SK-N-SH treated with all-trans-retinoic acid at 6 μM for 48 hours (cell line): ENCODE data around the gene FRS3.

ENCODE experiments used
- ATAC-seq: fragments of 200-7000 bp; cut with Tn5 transposase; 3 replicates; pipeline ENCODE4 v1.9.1; 2020; ENCODE audit warnings: mild to moderate bottlenecking, moderate library complexity
- ARNTL ChIP-seq: fragments of 450-650 bp; formaldehyde crosslinking; IDR thresholded peaks from 2 replicates; pipeline ENCODE4 v1.5.0; 2020; ENCODE audit warnings: low read depth, mild to moderate bottlenecking, moderate library complexity, borderline replicate concordance
- BACH2 ChIP-seq: fragments of 250-450 bp; sonication (Bioruptor Pico); IDR thresholded peaks from 2 replicates; pipeline ENCODE4 v1.9.0; 2021; ENCODE audit warnings: mild to moderate bottlenecking, borderline replicate concordance
- CREB5 ChIP-seq: fragments of 250-450 bp; sonication (Bioruptor Pico); IDR thresholded peaks from 2 replicates; pipeline ENCODE4 v1.5.1; 2020; ENCODE audit warnings: low read depth, mild to moderate bottlenecking, moderate library complexity
- CSDC2 ChIP-seq: fragments of 250-450 bp; sonication (Bioruptor Pico); IDR thresholded peaks from 2 replicates; pipeline ENCODE4 v1.5.0; 2020; ENCODE audit warnings: mild to moderate bottlenecking, moderate library complexity
- CSRNP3 ChIP-seq: fragments of 250-450 bp; sonication (Bioruptor Pico); IDR thresholded peaks from 2 replicates; pipeline ENCODE4 v1.5.1; 2021; ENCODE audit warnings: mild to moderate bottlenecking, moderate library complexity
- ESRRG ChIP-seq: fragments of 250-450 bp; sonication (Bioruptor Pico); IDR thresholded peaks from 2 replicates; pipeline ENCODE4 v1.6.1; 2021; ENCODE audit warnings: mild to moderate bottlenecking
- GLIS3 ChIP-seq: fragments of 250-450 bp; sonication (Bioruptor Pico); IDR thresholded peaks from 2 replicates; pipeline ENCODE4 v1.5.0; 2020; ENCODE audit warnings: mild to moderate bottlenecking, moderate library complexity
- ISL1 ChIP-seq: fragments of 250-450 bp; sonication (Bioruptor Pico); IDR thresholded peaks from 2 replicates; pipeline ENCODE4 v2.1.2; 2022; ENCODE audit warnings: mild to moderate bottlenecking, moderate library complexity
- OSR1 ChIP-seq: fragments of 250-450 bp; sonication (Bioruptor Pico); IDR thresholded peaks from 2 replicates; pipeline ENCODE4 v1.8.0; 2022; ENCODE audit warnings: moderate library complexity, mild to moderate bottlenecking, inconsistent platforms
- PATZ1 ChIP-seq: fragments of 250-450 bp; sonication (Bioruptor Pico); IDR thresholded peaks from 2 replicates; pipeline ENCODE4 v1.8.0; 2020; ENCODE audit warnings: mild to moderate bottlenecking, moderate library complexity, borderline replicate concordance
- POU6F1 ChIP-seq: fragments of 250-450 bp; sonication (Bioruptor Pico); IDR thresholded peaks from 2 replicates; pipeline ENCODE4 v1.8.0; 2021; ENCODE audit warnings: low read depth, mild to moderate bottlenecking, moderate library complexity, borderline replicate concordance
- RARB ChIP-seq: fragments of 250-450 bp; sonication (Bioruptor Pico); IDR thresholded peaks from 2 replicates; pipeline ENCODE4 v1.8.0; 2021; ENCODE audit warnings: mild to moderate bottlenecking, moderate library complexity
- SNAI2 ChIP-seq: fragments of 250-450 bp; sonication (Bioruptor Pico); IDR thresholded peaks from 2 replicates; pipeline ENCODE4 v1.5.0; 2020; ENCODE audit warnings: mild to moderate bottlenecking, moderate library complexity
- TCF4 ChIP-seq: fragments of 250-450 bp; sonication (Bioruptor Pico); IDR thresholded peaks from 2 replicates; pipeline ENCODE4 v1.8.0; 2021; ENCODE audit warnings: mild to moderate bottlenecking, moderate library complexity, borderline replicate concordance
- TOX ChIP-seq: fragments of 250-450 bp; sonication (Bioruptor Pico); IDR thresholded peaks from 2 replicates; pipeline ENCODE4 v1.8.0; 2021; ENCODE audit warnings: mild to moderate bottlenecking, moderate library complexity, borderline replicate concordance
- TSHZ2 ChIP-seq: fragments of 250-450 bp; sonication (Bioruptor Pico); IDR thresholded peaks from 2 replicates; pipeline ENCODE4 v1.5.0; 2020; ENCODE audit warnings: mild to moderate bottlenecking, moderate library complexity
- ZC3H10 ChIP-seq: fragments of 250-450 bp; sonication (Bioruptor Pico); IDR thresholded peaks from 2 replicates; pipeline ENCODE4 v1.5.1; 2021; ENCODE audit warnings: mild to moderate bottlenecking, moderate library complexity
- ZFP30 ChIP-seq: fragments of 450-650 bp; formaldehyde crosslinking; IDR thresholded peaks from 2 replicates; pipeline ENCODE4 v1.5.0; 2022; ENCODE audit warnings: mild to moderate bottlenecking, moderate library complexity
- ZNF565 ChIP-seq: fragments of 450-650 bp; formaldehyde crosslinking; conservative IDR thresholded peaks from 2 replicates; pipeline ENCODE4 v1.5.0; 2020; ENCODE audit warnings: low read depth, mild to moderate bottlenecking, moderate library complexity
- ZNF70 ChIP-seq: fragments of 450-650 bp; formaldehyde crosslinking; IDR thresholded peaks from 2 replicates; pipeline ENCODE4 v1.5.0; 2020; ENCODE audit warnings: mild to moderate bottlenecking, moderate library complexity
- ZNF8 ChIP-seq: fragments of 450-650 bp; formaldehyde crosslinking; IDR thresholded peaks from 2 replicates; pipeline ENCODE4 v1.5.0; 2020; ENCODE audit warnings: mild to moderate bottlenecking, moderate library complexity

The FRS3 gene

GRCh38 chr6:41722969-41723529 is 56.7 kb downstream of the FRS3 start:
- no peak for TF ChIP-seq CREB5 (CRISPR knock-in tag)
- TF ChIP-seq TOX (CRISPR knock-in tag) = no peak
- no peak for TF ChIP-seq TSHZ2 (CRISPR knock-in tag)
- TF ChIP-seq GLIS3 (CRISPR knock-in tag) = no peak
- TF ChIP-seq ISL1 (CRISPR knock-in tag) = no peak
- no peak for TF ChIP-seq TCF4 (CRISPR knock-in tag)
- no peak for TF ChIP-seq CSRNP3
- no peak for TF ChIP-seq ZFP30 (CRISPR knock-in tag)
- TF ChIP-seq ESRRG (CRISPR knock-in tag) = no peak
- TF ChIP-seq CSDC2 (CRISPR knock-in tag) = no peak
- TF ChIP-seq POU6F1 (CRISPR knock-in tag) = no peak
- ATAC-seq = no peak; the same call in 2 of the 3 replicates

GRCh38 chr6:41721414-41721813 is 58.3 kb downstream of the FRS3 start:
- TF ChIP-seq TCF4 (CRISPR knock-in tag) (no peak), ISL1 (CRISPR knock-in tag) (no peak), PATZ1 (no peak), ARNTL (no peak), ZFP30 (CRISPR knock-in tag) (no peak), ZC3H10 (CRISPR knock-in tag) (no peak), ZNF8 (CRISPR knock-in tag) (no peak), OSR1 (CRISPR knock-in tag) (no peak), CSDC2 (CRISPR knock-in tag) (no peak), GLIS3 (CRISPR knock-in tag) (no peak), CREB5 (CRISPR knock-in tag) (no peak), ZNF565 (no peak), BACH2 (no peak), RARB (no peak), TOX (CRISPR knock-in tag) (no peak), ZNF70 (CRISPR knock-in tag) (no peak), SNAI2 (CRISPR knock-in tag) (no peak), POU6F1 (CRISPR knock-in tag) (no peak), ESRRG (CRISPR knock-in tag) (no peak), CSRNP3 (no peak)
- no peak for ATAC-seq
